ENCODE results near the gene ZNF319.

ZNF319 gene

DNA sequence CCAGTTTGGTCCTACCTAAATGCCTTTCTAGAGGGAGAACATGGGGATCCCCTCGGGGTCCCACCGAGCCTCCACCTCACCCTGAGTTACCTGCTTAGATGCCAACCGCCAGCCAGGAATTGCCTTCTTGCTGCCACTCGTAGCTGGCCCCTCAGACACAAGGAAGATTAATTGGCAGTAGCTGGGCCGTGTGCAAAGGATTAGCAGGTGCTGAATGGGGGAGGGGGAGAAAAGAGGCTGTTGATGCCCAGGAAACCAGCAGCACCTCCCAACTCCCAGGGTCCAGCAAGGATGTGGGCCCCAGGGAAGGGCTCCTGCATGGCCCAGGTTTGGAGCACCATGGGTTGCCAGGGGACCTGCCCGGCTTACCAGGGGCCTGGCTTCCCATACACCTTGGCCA lies 29.5 kb downstream of the ZNF319 start, which contains the start of gene CNGB1:
Gene CNGB1 (minus strand): TSS at position 159 of the 400 bp plus-strand sequence. CDS start 3,842 bp downstream, outside the sequence.
- H3K27ac ChIP-seq = no peak within 1 kb of the TSS

DNA sequence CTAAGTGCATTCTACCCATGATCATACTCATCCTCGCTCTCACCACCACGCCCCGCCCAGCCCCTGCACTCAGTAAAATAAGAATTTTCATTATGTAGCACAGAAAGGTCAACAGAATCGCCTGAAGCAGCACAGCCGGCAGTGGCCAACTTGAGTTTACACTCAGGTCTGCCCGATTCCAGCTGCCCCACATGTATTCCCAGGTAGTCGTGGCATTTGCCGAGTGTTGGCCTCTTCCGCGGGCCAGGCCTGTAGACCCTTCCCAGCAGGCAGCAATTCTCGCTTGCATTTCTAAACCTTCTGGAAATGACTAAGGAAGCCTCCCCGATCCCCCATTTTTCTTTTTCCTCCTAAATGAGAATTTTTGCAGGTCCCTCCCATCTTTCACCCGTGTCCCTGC lies 30.2 kb downstream of the ZNF319 start:
- TF ChIP-seq CTCF (conservative IDR thresholded peaks at IDR 0.05; ENCODE audit: low read depth) = no peak
- no peak overlapping the region for H3K27ac ChIP-seq
- ChIA-PET CTCF (no interaction called here), POLR2A (ENCODE audit: low non-redundant PET) (no interaction called here)
- no peak for DNase-seq (ENCODE audit: low spot score)

More for the DNA sequence above, 29.5 kb downstream of the ZNF319 start, which contains the start of gene CNGB1:
- CTCF ChIA-PET = no interaction called here
- POLR2A ChIA-PET (ENCODE audit: low non-redundant PET) = no interaction called here
- DNase-seq (ENCODE audit: low spot score) = no peak
- no peak for TF ChIP-seq CTCF (conservative IDR thresholded peaks at IDR 0.05; ENCODE audit: low read depth)

GRCh38 chr16:57969451-57970123 lies 30.9 kb downstream of the ZNF319 start:
- ChIA-PET CTCF (interaction anchor here (0.6 kb wide), 1 partner anchor 11 kb away, joined by 4 read pairs; no protein-coding TSS in a partner anchor), POLR2A (ENCODE audit: low non-redundant PET) (no interaction called here)
- no peak overlapping the region for H3K27ac ChIP-seq
- no peak for DNase-seq (ENCODE audit: low spot score)
- no peak for TF ChIP-seq CTCF (conservative IDR thresholded peaks at IDR 0.05; ENCODE audit: low read depth)

GRCh38 chr16:57967916-57968315 lies 32.6 kb downstream of the ZNF319 start:
- no peak for DNase-seq (ENCODE audit: low spot score)

GRCh38 chr16:57966986-57967385 lies 33.5 kb downstream of the ZNF319 start:
- H3K27ac ChIP-seq = no peak overlapping the region
- POLR2A ChIA-PET (ENCODE audit: low non-redundant PET) = no interaction called here
- CTCF ChIA-PET = interaction anchor here (0.5 kb wide), 1 partner anchor 15 kb away, joined by 3 read pairs; no protein-coding TSS in a partner anchor
- TF ChIP-seq CTCF (conservative IDR thresholded peaks at IDR 0.05; ENCODE audit: low read depth) = no peak
- no peak for DNase-seq (ENCODE audit: low spot score)

More at GRCh38 chr16:57967916-57968315, 32.6 kb downstream of the ZNF319 start:
- ChIA-PET POLR2A (ENCODE audit: low non-redundant PET) (no interaction called here), CTCF (no interaction called here)
- no peak overlapping the region for H3K27ac ChIP-seq
- TF ChIP-seq CTCF (conservative IDR thresholded peaks at IDR 0.05; ENCODE audit: low read depth) = no peak

- ChIA-PET POLR2A (ENCODE audit: low non-redundant PET) (no interaction called here), CTCF (no interaction called here)
- no peak for DNase-seq (ENCODE audit: low spot score)
- TF ChIP-seq CTCF (conservative IDR thresholded peaks at IDR 0.05; ENCODE audit: low read depth) = no peak
- no peak overlapping the region for H3K27ac ChIP-seq
Measured at GRCh38 chr16:57966204-57966771, 34.2 kb downstream of the ZNF319 start.
